Measurements from ENCODE around the gene ZNHIT1.
"Not testable (repeated sequence)": the region's sequence is repeated elsewhere in the genome, so short reads cannot be mapped to it uniquely, and the experiment has no call there.

The ZNHIT1 gene

DNA sequence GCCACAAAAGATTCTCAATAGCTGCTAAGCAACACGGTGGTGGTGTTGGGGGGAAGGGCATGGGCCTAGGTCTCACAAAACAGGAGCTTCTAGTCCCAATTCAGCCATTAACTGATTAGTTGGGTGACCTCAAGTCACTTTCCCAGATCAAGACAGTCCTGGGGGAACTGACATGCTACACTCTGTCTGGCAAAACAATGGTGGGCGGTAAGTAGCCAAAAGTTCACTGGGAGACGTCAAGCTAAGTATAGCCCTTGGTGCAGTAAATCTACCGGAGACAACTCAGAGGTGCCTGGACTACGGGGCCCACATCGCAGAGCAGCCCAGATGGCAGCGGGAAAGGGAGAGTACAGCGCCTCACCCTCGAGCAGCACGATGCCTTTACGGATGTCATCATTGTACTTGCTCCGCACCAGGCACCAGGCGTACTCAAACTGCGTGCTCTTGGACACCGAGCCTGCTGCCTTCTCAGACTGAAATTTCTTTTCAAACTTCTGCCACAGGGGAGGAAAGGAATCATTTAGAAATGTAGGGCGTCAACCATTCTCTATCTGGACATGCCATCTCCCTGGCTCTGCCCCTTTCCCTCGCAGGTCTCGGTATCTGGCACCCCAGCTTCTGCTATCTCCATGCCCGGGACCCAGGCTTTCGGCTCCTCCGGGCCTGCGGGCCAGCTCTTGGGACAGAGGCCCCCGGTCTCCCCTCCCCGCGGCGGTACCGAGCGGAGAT is 25.8 kb downstream of the ZNHIT1 start:
- Histone ChIP-seq H3K27ac (peak overlapping the region; percentile 82 to 93 (median 88)), H3K36me3 (peaks cover 34 to 76% (median 61%) of the 10 kb centered on the region in 11 experiments; a peak in 20 of 22 replicates), H3K4me3 (peak overlapping the region; percentile 71 to 81 (median 78)), H4K20me1 (peaks cover 7 to 51% (median 33%) of the 10 kb centered on the region in 11 experiments; a peak in 17 of 22 replicates), H3K4me1 (peaks cover 59 to 73% (median 63%) of the 10 kb centered on the region in 10 experiments), H3K27me3 (no peaks in the 10 kb centered on the region), H3K9me3 (replicated peaks in 1 of 11) (no peaks in the 10 kb centered on the region), H3K4me2 (peak overlapping the region; percentile 77 to 96 (median 92)), H3K9ac (peak overlapping the region; percentile 83 to 94 (median 89))
- no peak for TF ChIP-seq Cebpa-rat (IDR thresholded peaks at IDR 0.05)

DNA sequence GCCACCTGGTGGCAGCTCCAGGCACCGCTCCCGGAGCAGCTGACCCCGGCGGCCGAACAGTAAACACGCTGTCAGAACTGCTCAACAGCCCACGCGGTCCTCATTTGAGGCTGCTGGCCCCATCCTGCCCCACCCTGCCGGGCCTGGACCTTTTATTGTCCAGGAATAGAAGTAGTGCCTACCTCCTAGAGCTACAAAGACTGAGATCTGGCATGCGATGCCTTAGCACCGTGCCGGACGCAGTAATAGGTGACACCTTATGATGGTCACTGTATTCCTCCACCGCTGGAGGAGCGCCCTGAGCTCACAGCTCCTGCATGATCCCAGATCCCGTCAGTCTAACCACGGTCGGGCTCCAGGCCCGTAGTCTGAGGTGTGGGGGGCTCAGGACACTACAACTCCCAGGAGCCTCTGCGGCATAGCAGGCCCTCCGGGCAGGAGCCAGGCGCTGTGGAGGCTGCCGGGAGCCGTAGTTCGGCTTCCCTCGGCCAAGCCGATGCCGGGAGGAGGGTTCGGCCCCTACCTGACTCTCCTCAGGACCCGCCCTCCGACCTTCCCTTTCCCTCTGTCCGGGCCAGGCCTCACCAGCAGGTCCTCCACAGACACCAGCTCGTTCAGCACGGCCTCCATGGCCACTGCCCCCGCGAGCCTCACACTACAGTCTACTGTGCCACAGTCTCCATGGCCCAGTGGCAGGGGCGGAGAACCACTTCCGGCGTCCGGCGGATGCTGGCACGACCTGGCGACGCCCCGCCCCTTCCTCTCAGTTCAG is 26.6 kb downstream of the ZNHIT1 start, which contains the start of gene FIS1:
Gene FIS1 (minus strand): TSS at position 707 of the 772 bp plus-strand sequence. CDS start 77 bp downstream, at position 630.
- Histone ChIP-seq H3K9ac (peak within 1 kb of the TSS; percentile 83 to 94 (median 89)), H3K4me1 (peaks cover 54 to 65% (median 61%) of the 10 kb centered on the region in 10 experiments), H4K20me1 (peaks cover 8 to 59% (median 39%) of the 10 kb centered on the region in 11 experiments; a peak in 17 of 22 replicates), H3K9me3 (replicated peaks in 1 of 11) (no peaks in the 10 kb centered on the region), H3K27me3 (no peaks in the 10 kb centered on the region), H3K36me3 (peaks cover 39 to 79% (median 67%) of the 10 kb centered on the region in 11 experiments), H3K4me3 (peak within 1 kb of the TSS; percentile 71 to 81 (median 78)), H3K27ac (peak within 1 kb of the TSS; percentile 82 to 93 (median 88)), H3K4me2 (peak within 1 kb of the TSS; percentile 77 to 96 (median 92))
- TF ChIP-seq Cebpa-rat (IDR thresholded peaks at IDR 0.05), result no peak

DNA sequence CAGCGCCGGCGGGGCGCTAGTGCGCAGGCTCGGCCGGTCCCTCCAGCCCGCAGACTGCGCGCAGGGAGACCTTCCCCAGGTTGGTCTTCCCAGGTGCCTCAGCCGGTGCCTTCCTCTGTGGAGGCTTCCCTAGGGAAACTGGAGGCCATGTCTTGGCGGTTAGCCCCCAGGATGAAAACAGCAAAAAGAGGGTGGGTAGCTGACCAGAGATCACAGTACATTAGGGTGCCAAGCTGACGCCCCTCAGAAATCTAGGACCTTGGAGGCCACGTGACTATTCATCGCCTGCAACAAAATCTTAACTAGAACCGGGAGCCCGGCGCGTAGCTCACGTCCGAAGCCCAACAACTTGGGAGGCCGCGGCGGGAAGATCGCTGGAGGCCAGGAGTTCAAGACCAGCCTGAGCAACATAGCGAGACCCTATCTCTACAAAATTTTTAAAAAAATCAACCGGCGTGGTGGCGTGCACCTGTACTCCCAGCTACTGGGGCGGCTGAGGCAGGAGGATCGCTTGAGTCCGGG is 27.2 kb downstream of the ZNHIT1 start:
- Histone ChIP-seq H3K27ac (peak overlapping the region; percentile 82 to 93 (median 88); a peak in 21 of 22 replicates), H3K4me1 (peaks cover 52 to 64% (median 61%) of the 10 kb centered on the region in 10 experiments), H3K4me3 (peak overlapping the region; percentile 71 to 81 (median 78)), H3K9ac (peak overlapping the region; percentile 83 to 94 (median 89)), H3K9me3 (replicated peaks in 1 of 11) (no peaks in the 10 kb centered on the region), H3K36me3 (peaks cover 38 to 79% (median 65%) of the 10 kb centered on the region in 11 experiments), H4K20me1 (peaks cover 11 to 65% (median 38%) of the 10 kb centered on the region in 11 experiments; a peak in 17 of 22 replicates), H3K4me2 (peak overlapping the region; percentile 77 to 96 (median 92)), H3K27me3 (no peaks in the 10 kb centered on the region)
- TF ChIP-seq Cebpa-rat (IDR thresholded peaks at IDR 0.05), result no peak

DNA sequence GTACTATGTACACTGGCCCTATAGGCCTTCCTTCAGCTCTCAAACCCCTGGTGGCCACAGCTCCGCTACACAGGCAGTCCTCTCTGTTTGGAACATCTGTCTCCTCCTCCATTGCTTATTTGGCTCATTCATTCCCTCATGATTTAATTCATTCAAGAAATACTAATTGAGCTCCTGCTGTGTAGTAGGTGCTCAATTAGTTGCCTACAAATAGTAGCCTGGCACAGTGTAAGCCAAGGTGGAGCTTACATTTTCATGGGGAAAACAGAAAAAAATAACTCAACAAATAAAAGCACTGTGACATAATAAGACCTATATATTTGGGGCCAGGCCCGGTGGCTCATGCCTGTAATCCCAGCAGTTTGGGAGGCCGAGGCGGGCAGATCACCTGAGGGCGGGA is 30.3 kb downstream of the ZNHIT1 start:
- peaks cover 20 to 77% (median 47%) of the 10 kb centered on the region in 11 experiments; a peak in 18 of 22 replicates for H4K20me1 ChIP-seq

DNA sequence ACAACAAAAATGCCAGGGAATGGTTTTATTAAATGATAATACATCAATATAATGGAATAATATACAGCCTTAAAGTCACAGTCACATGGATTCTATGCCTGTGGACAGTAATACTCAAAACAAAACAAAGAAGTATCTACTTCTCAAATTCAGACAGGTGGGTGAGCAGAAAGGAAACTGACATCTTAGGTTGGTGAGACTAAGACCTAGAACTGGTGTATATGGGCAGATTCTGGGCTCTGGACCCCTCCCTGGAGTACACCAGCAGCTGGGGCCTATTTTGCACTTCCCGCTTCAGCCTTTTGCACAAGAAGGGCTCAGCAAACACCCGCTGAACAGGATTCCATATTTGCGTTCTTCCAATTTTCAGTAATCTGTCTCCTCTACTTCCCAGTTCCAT is 32.4 kb downstream of the ZNHIT1 start:
- peaks cover 27 to 42% (median 36%) of the 10 kb centered on the region in 10 experiments for H3K4me1 ChIP-seq
- TF ChIP-seq Cebpa-rat (IDR thresholded peaks at IDR 0.05), result no peak
- peak overlapping the region; percentile 76 to 99 (median 96); a peak in 18 of 20 replicates for H3K4me3 ChIP-seq
- H3K4me2 ChIP-seq, result peak overlapping the region; percentile 90 to 99 (median 96)
- peaks cover 28 to 55% (median 48%) of the 10 kb centered on the region in 11 experiments for H3K36me3 ChIP-seq
- peaks cover 14 to 66% (median 42%) of the 10 kb centered on the region in 11 experiments; a peak in 18 of 22 replicates for H4K20me1 ChIP-seq
- no peaks in the 10 kb centered on the region for H3K27me3 ChIP-seq
- no peaks in the 10 kb centered on the region for H3K9me3 ChIP-seq (replicated peaks in 1 of 11)
- peak overlapping the region in 4 of 11 experiments; percentile 11 to 27 (median 14); a peak in 1 of 22 replicates for H3K27ac ChIP-seq
- peak overlapping the region; percentile 84 to 94 (median 90) for H3K9ac ChIP-seq

More for the DNA sequence above, 30.3 kb downstream of the ZNHIT1 start:
- H3K27me3 ChIP-seq, result no peaks in the 10 kb centered on the region
- no peak overlapping the region for H3K4me2 ChIP-seq
- H3K4me1 ChIP-seq, result peaks cover 38 to 50% (median 47%) of the 10 kb centered on the region in 10 experiments
- H3K27ac ChIP-seq, result no peak overlapping the region
- peaks cover 28 to 62% (median 51%) of the 10 kb centered on the region in 11 experiments for H3K36me3 ChIP-seq
- TF ChIP-seq Cebpa-rat (IDR thresholded peaks at IDR 0.05), result no peak
- no peak overlapping the region for H3K9ac ChIP-seq
- no peaks in the 10 kb centered on the region for H3K9me3 ChIP-seq (replicated peaks in 1 of 11)
- H3K4me3 ChIP-seq, result no peak overlapping the region

DNA sequence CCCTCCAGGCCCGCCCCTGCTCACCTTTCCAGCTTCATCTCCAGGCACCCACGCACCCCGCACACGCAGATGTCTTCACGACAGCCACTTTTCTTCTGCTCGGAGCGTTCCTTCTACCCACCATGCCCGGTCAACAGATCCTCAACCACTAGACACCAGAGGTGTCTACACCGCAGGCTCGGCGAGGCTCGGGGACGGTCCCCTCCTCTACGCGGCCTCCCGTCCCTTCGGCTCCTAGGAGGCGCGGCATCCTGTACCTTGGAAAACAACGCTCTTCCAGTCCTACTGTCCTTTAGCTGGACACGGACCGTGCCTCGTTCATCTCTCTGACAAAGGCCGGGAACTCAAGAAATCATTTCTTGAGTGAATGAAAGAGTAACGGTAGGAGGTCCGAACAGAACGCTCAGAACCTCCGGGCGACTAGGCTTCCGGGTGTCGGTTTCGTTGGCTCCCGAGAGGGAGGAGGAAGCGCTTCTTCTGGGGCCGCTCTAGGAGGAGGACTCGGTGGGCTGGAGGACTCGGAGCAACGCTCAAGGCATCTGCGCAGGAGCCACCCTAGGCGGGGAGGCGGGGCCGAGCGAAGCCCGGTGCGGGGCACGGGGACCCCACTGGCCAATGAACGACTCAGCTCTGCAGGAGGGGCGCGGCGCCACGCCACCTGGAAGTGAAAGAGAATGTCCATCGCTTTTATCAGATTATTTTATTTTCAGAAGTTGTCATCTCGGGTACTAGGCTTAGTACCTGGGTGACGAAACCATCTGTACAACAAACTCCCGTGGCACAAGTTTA is 34.1 kb downstream of the ZNHIT1 start:
- Histone ChIP-seq H3K36me3 (peaks cover 18 to 38% (median 32%) of the 10 kb centered on the region in 11 experiments), H3K4me2 (peak overlapping the region; percentile 90 to 99 (median 96)), H4K20me1 (peaks cover 14 to 49% (median 38%) of the 10 kb centered on the region in 11 experiments; a peak in 18 of 22 replicates), H3K27me3 (no peaks in the 10 kb centered on the region), H3K9ac (peak overlapping the region; percentile 84 to 94 (median 90)), H3K4me3 (peak overlapping the region; percentile 76 to 99 (median 96)), H3K27ac (peak overlapping the region; percentile 74 to 90 (median 82)), H3K4me1 (peaks cover 18 to 47% (median 30%) of the 10 kb centered on the region in 10 experiments), H3K9me3 (replicated peaks in 1 of 11) (no peaks in the 10 kb centered on the region)
- no peak for TF ChIP-seq Cebpa-rat (IDR thresholded peaks at IDR 0.05)

DNA sequence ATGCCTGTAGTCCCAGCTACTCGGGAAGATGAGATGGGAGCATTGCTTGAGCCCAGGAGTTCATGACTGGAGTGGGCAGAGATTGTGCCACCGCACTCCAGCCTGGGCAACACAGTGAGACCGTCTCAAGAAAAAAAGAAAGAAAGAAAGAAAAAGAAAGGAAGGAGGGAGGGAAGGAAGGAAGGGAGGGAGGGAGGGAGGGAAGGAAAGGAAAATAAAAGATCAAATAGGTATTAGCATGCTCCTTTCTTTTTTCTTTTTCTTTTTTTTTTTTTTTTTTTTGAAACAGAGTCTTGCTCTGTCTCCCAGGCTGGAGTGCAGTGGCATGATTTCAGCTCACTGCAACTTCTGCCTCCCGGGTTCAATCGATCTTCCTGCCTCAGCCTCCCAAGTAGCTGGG is 35.2 kb downstream of the ZNHIT1 start:
- H3K27me3 ChIP-seq; H3K9ac ChIP-seq; H3K4me3 ChIP-seq; H3K9me3 ChIP-seq (replicated peaks in 1 of 11); H3K27ac ChIP-seq: not testable (repeated sequence)
- Histone ChIP-seq H3K4me1 (peaks cover 18 to 47% (median 31%) of the 10 kb centered on the region in 10 experiments), H4K20me1 (peaks cover 11 to 37% (median 31%) of the 10 kb centered on the region in 11 experiments; a peak in 18 of 22 replicates), H3K36me3 (peaks cover 12 to 28% (median 23%) of the 10 kb centered on the region in 11 experiments), H3K4me2 (peak overlapping the region in 2 of 11 experiments; percentile 70 to 72; a peak in 1 of 22 replicates)

DNA sequence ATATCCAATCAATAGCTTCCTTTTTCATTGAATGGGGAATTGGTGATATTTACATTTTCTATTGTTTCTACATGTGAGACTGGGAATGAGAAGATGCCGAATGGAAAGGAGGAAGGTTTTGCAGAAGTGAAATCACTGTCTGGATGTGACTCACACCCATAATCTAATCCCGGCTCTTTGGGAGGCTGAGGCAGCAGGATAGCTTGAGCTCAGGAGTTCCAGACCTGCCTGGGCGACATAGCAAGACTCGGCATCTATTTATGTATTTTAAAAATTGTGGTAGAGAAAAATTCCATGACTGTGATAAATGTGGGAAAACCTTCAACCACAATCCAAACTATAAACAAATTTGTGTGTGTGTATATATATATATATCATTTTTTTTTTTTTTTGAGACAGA is 37.8 kb downstream of the ZNHIT1 start:
- Histone ChIP-seq H3K9ac (no peak overlapping the region), H3K27me3 (no peaks in the 10 kb centered on the region), H3K4me3 (no peak overlapping the region), H3K4me2 (peak overlapping the region in 2 of 11 experiments; percentile 41 to 53; a peak in 3 of 22 replicates), H3K27ac (no peak overlapping the region), H4K20me1 (peaks cover 0 to 11% (median 9%) of the 10 kb centered on the region in 11 experiments; a peak in 16 of 22 replicates), H3K9me3 (replicated peaks in 1 of 11) (no peaks in the 10 kb centered on the region), H3K36me3 (peaks cover 0 to 3% (median under 1%) of the 10 kb centered on the region in 11 experiments; a peak in 4 of 22 replicates), H3K4me1 (peaks cover 8 to 29% (median 16%) of the 10 kb centered on the region in 10 experiments)
- TF ChIP-seq Cebpa-rat (IDR thresholded peaks at IDR 0.05), result no peak
